NT2/D1 (cell line): ENCODE data around the gene APOBEC3G.

Source experiments
- YY1 ChIP-seq: IDR thresholded peaks from 2 replicates; pipeline ENCODE4 v1.6.1; 2011; ENCODE audit not compliant: insufficient read length, insufficient read depth
- ZNF274 ChIP-seq: IDR thresholded peaks from 2 replicates; pipeline ENCODE4 v1.6.1; 2011; ENCODE audit warnings: mild to moderate bottlenecking, low read depth, low read length

GRCh38 chr22:39029227-39029626, 47.8 kb upstream of the APOBEC3G start:
- TF ChIP-seq YY1 (no peak), ZNF274 (no peak)
